ENCODE measurements around the gene PCSK2. TPM values are rescaled to one million over a fixed set of nuclear protein-coding genes. Genes with fewer than 3 reads are reported as not detected.

The PCSK2 gene
- total and polyA plus RNA-seq, 2 of the 8 experiments (the other 6 are each of a cell fraction or from before 2014, with no cell fraction given), result 1.9 to 4.2 TPM

GRCh38 chr20:17504898-17505635 lies 278.2 kb downstream of the PCSK2 start (continued):
- peak; percentile 71 to 83 for TF ChIP-seq RAD21 (IDR thresholded peaks at IDR 0.05 in 1 of 2, conservative IDR thresholded peaks at IDR 0.05 in 1 of 2; ENCODE audit: low read depth in 2 of 2, low read length in 2 of 2)
- no peak for TF ChIP-seq SP1 (IDR thresholded peaks at IDR 0.05; ENCODE audit: low read depth, low read length)
- TF ChIP-seq KDM5A (IDR thresholded peaks at IDR 0.05; ENCODE audit: low read length), result no peak
- TF ChIP-seq MAX (IDR thresholded peaks at IDR 0.05), result peak; percentile 97
- TF ChIP-seq EZH2 (IDR thresholded peaks at IDR 0.05; ENCODE audit: low read depth, low read length, severe bottlenecking), result no peak
- TF ChIP-seq KDM4A (IDR thresholded peaks at IDR 0.05; ENCODE audit: low read depth, low read length, severe bottlenecking), result peak; percentile 56
- TF ChIP-seq BRCA1 (IDR thresholded peaks at IDR 0.05; ENCODE audit: low read depth, low read length), result no peak
- peak in 1 of 2 experiments; percentile 84; a peak in 2 of 4 replicates for TF ChIP-seq SIN3A (conservative IDR thresholded peaks at IDR 0.05 in 1 of 2, IDR thresholded peaks at IDR 0.05 in 1 of 2; ENCODE audit: low read depth in 1 of 2, low read length in 2 of 2)
- TF ChIP-seq CTCF (IDR thresholded peaks at IDR 0.05; ENCODE audit: control extremely low read depth in 1 of 3, insufficient read depth in 1 of 3, low read depth in 1 of 3, low read length in 3 of 3), result peak in 2 of 3 experiments; percentile 45 to 50; a peak in 2 of 4 replicates
- peak; percentile 42 for TF ChIP-seq ASH2L (IDR thresholded peaks at IDR 0.05; ENCODE audit: low read length)

Measured in H1 (cell line).